Measurements from ENCODE around the gene TUBGCP2. TPM values are rescaled to one million over a fixed set of nuclear protein-coding genes. Genes with fewer than 3 reads are reported as not detected.
A peak's percentile ranks its signal among the peaks of the same experiment; 100 is the strongest.

Gene TUBGCP2
- total RNA-seq, 4 donors from 2014 or later, result 37.5 to 68.3 (median 47.6) TPM

DNA sequence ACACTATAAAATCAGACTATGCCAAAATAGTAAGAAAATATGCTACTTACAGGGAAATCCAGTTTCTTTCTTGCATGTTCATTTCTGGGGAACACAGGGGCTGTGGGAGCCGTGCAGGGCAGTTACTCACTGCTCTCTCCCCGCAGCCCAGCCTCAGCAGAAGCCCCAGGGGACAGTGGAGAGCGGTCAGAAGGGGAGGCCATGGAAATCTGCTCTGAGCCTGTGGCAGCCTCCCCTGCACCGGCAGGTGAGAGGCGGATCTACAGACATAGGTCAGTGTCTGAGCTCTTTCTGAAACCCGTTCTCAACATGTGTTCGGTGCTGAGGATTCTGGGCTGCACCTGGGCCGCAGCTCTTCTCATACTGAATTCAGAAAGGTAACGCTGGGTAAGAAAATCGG is 2.9 kb upstream of the TUBGCP2 start:
- no peaks in the 10 kb centered on the region for H3K9me3 ChIP-seq
- WGBS, 2 donors (ENCODE audit: low coverage in 1 of 2), result 88 to 100% methylated on average over 3 to 10 of the region's 10 CpGs
- in situ Hi-C loops (cut with MboI; ENCODE audit: low pct_ligation_motif_present in 1 of 4, low pct_unique_long_range_greater_than_20kb in 1 of 4, low sequenced_read_pairs in 3 of 4), result loop anchor here in 2 of 4 donors (10.0 kb wide), 2 partner anchors 47 to 73 kb away; no protein-coding TSS in a partner anchor

DNA sequence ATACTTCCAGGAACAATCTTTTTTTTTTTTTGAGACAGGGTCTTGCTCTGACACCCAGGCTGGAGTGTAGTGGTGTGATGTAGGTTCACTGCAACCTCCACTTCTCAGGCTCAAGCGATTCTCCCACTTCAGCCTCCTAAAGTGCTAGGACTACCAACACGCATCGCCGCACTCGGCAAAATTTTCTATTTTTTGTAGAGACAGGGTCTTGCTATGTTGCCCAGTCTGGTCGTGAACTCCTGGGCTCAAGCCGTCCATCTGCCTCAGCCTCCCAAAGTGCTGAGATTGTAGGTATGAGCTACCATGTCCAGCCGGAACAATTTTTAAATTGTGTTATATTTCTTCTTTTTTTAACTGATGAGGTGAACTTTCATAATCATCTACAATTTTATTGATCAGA is 2.1 kb upstream of the TUBGCP2 start:
- no peak for DNase-seq
- intact Hi-C loops (cut with DNase I; ENCODE audit: low total_unique reads) (no loop called here), in situ Hi-C loops (cut with MboI; ENCODE audit: low pct_ligation_motif_present in 1 of 4, low pct_unique_long_range_greater_than_20kb in 1 of 4, low sequenced_read_pairs in 3 of 4) (loop anchor here in 2 of 4 donors (10.0 kb wide), 2 partner anchors 46 to 74 kb away; no protein-coding TSS in a partner anchor)
- Histone ChIP-seq H3K9me3 (no peaks in the 10 kb centered on the region), H3K36me3 (peaks cover 0 to 9% (median 0%) of the 10 kb centered on the region in 4 donors), H3K27me3 (no peaks in the 10 kb centered on the region), H3K4me1 (peaks cover 7 to 33% (median 18%) of the 10 kb centered on the region in 4 donors), H3K27ac (no peak overlapping the region), H3K4me3 (no peak overlapping the region)
- no peak for TF ChIP-seq POLR2AphosphoS5 (IDR thresholded peaks at IDR 0.05)
- TF ChIP-seq, protein P1, sequence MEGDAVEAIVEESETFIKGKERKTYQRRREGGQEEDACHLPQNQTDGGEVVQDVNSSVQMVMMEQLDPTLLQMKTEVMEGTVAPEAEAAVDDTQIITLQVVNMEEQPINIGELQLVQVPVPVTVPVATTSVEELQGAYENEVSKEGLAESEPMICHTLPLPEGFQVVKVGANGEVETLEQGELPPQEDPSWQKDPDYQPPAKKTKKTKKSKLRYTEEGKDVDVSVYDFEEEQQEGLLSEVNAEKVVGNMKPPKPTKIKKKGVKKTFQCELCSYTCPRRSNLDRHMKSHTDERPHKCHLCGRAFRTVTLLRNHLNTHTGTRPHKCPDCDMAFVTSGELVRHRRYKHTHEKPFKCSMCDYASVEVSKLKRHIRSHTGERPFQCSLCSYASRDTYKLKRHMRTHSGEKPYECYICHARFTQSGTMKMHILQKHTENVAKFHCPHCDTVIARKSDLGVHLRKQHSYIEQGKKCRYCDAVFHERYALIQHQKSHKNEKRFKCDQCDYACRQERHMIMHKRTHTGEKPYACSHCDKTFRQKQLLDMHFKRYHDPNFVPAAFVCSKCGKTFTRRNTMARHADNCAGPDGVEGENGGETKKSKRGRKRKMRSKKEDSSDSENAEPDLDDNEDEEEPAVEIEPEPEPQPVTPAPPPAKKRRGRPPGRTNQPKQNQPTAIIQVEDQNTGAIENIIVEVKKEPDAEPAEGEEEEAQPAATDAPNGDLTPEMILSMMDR (IDR thresholded peaks at IDR 0.05), result no peak
- WGBS, 2 donors (ENCODE audit: low coverage in 1 of 2), result 93 to 97% methylated on average over 8 of the region's 8 CpGs

More for the DNA sequence above, 2.9 kb upstream of the TUBGCP2 start:
- Histone ChIP-seq H3K36me3 (peaks cover 0 to 9% (median 0%) of the 10 kb centered on the region in 4 donors), H3K27me3 (no peaks in the 10 kb centered on the region), H3K27ac (no peak overlapping the region), H3K4me3 (no peak overlapping the region), H3K4me1 (peaks cover 7 to 26% (median 18%) of the 10 kb centered on the region in 4 donors)
- DNase-seq, result no peak
- TF ChIP-seq POLR2AphosphoS5 (IDR thresholded peaks at IDR 0.05) (no peak), EP300 (IDR thresholded peaks at IDR 0.05; ENCODE audit: low read depth) (no peak), POLR2A (IDR thresholded peaks at IDR 0.05) (no peak)
- TF ChIP-seq, protein P1 (IDR thresholded peaks at IDR 0.05), result no peak
- intact Hi-C loops (cut with DNase I; ENCODE audit: low total_unique reads), result no loop called here

DNA sequence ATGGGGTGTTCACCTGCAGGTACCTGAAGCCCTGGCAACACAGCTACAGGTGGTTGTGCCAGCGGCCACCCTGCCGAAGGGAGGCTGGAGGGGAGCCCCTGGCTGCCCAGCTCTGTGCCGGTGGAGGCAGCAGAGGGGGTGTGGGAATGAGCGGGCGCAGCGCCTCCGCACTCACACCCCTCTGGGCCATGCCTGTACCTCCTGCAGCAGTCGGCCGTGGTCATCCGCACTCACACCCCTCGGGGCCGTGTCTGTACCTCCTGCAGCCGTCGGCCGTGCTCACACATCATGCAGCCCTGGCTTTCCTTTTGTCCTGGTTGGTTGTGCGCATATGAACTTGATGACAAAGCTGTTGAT is 1.7 kb upstream of the TUBGCP2 start:
- in situ Hi-C loops (cut with MboI; ENCODE audit: low pct_ligation_motif_present in 1 of 4, low pct_unique_long_range_greater_than_20kb in 1 of 4, low sequenced_read_pairs in 3 of 4) (loop anchor here in 2 of 4 donors (10.0 kb wide), 2 partner anchors 46 to 74 kb away; no protein-coding TSS in a partner anchor), intact Hi-C loops (cut with DNase I; ENCODE audit: low total_unique reads) (no loop called here)
- H3K4me1 ChIP-seq, result peaks cover 7 to 33% (median 18%) of the 10 kb centered on the region in 4 donors
- H3K9me3 ChIP-seq, result no peaks in the 10 kb centered on the region
- WGBS, 2 donors (ENCODE audit: low coverage in 1 of 2), result 94% methylated on average over 16 of the region's 16 CpGs; no CpG with 5 or more reads in 1 of the 2 donors
- no peaks in the 10 kb centered on the region for H3K27me3 ChIP-seq
- TF ChIP-seq, protein P1 (IDR thresholded peaks at IDR 0.05), result no peak
- no peak for TF ChIP-seq EP300 (IDR thresholded peaks at IDR 0.05; ENCODE audit: low read depth)
- no peak for TF ChIP-seq POLR2AphosphoS5 (IDR thresholded peaks at IDR 0.05)
- TF ChIP-seq POLR2A (IDR thresholded peaks at IDR 0.05), result no peak
- H3K36me3 ChIP-seq, result peaks cover 0 to 9% (median 0%) of the 10 kb centered on the region in 4 donors
- no peak overlapping the region for H3K4me3 ChIP-seq
- DNase-seq, result no peak
- H3K27ac ChIP-seq, result peak overlapping the region in 2 of 4 donors; percentile 98

DNA sequence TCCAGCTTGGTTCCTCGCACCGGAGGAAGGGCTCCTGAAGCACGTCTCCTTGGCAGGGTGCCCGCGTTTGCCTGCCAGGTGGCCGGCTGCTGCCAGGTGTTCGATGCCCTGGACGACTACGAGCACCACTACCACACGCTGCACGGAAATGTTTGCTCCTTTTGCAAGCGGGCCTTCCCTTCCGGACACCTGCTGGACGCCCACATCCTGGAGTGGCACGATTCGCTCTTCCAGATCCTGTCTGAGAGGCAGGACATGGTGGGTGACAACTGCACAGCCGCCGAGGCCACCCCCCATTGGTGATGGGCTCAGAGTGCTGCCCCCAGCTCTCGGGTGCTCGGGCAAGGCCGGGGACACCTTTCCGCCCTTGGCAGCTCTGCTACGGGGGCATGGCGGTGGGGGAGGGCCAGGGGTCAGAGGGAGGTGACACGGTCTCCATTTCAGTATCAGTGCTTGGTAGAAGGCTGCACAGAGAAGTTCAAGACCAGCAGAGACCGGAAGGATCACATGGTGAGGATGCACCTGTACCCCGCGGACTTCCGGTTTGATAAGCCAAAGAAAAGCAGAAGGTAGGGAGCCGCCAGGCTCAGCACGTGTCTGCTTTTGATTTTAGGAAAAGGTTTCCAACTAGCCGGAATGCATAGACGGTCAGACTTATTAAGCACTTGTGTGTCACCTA is 1.2 kb upstream of the TUBGCP2 start:
- H3K36me3 ChIP-seq, result peaks cover 0 to 9% (median 0%) of the 10 kb centered on the region in 4 donors
- in situ Hi-C loops (cut with MboI; ENCODE audit: low pct_ligation_motif_present in 1 of 4, low pct_unique_long_range_greater_than_20kb in 1 of 4, low sequenced_read_pairs in 3 of 4), result loop anchor here in 2 of 4 donors (10.0 kb wide), 2 partner anchors 45 to 75 kb away; no protein-coding TSS in a partner anchor
- H3K4me3 ChIP-seq, result peak overlapping the region in 3 of 4 donors; percentile 84 to 98 (median 92)
- no peaks in the 10 kb centered on the region for H3K9me3 ChIP-seq
- DNase-seq, result peak; percentile 70
- peaks cover 7 to 33% (median 18%) of the 10 kb centered on the region in 4 donors for H3K4me1 ChIP-seq
- intact Hi-C loops (cut with DNase I; ENCODE audit: low total_unique reads), result no loop called here
- WGBS, 2 donors (ENCODE audit: low coverage in 1 of 2), result 63 to 77% methylated on average over 5 to 33 of the region's 33 CpGs
- peak overlapping the region; percentile 97 to 98 (median 98) for H3K27ac ChIP-seq
- no peaks in the 10 kb centered on the region for H3K27me3 ChIP-seq
- TF ChIP-seq, protein P1 (IDR thresholded peaks at IDR 0.05), result no peak
- TF ChIP-seq EP300 (IDR thresholded peaks at IDR 0.05; ENCODE audit: low read depth) (no peak), POLR2A (IDR thresholded peaks at IDR 0.05) (no peak), POLR2AphosphoS5 (IDR thresholded peaks at IDR 0.05) (no peak)
